ENCODE measurements around the gene KDSR. TPM values are rescaled to one million over a fixed set of nuclear protein-coding genes. Genes with fewer than 3 reads are reported as not detected.

The KDSR gene
- total RNA-seq, 1 donor from 2014 or later: 87.7 TPM

- no peak overlapping the region for H3K4me3 Mint-ChIP-seq (ENCODE audit: unreplicated experiment)
- H3K9me3 Mint-ChIP-seq (ENCODE audit: unreplicated experiment): no peaks in the 10 kb centered on the region
- H3K27ac Mint-ChIP-seq (ENCODE audit: unreplicated experiment): no peak overlapping the region
- H3K36me3 Mint-ChIP-seq (ENCODE audit: unreplicated experiment): peaks cover 43% of the 10 kb centered on the region
- TF ChIP-seq, protein P1, sequence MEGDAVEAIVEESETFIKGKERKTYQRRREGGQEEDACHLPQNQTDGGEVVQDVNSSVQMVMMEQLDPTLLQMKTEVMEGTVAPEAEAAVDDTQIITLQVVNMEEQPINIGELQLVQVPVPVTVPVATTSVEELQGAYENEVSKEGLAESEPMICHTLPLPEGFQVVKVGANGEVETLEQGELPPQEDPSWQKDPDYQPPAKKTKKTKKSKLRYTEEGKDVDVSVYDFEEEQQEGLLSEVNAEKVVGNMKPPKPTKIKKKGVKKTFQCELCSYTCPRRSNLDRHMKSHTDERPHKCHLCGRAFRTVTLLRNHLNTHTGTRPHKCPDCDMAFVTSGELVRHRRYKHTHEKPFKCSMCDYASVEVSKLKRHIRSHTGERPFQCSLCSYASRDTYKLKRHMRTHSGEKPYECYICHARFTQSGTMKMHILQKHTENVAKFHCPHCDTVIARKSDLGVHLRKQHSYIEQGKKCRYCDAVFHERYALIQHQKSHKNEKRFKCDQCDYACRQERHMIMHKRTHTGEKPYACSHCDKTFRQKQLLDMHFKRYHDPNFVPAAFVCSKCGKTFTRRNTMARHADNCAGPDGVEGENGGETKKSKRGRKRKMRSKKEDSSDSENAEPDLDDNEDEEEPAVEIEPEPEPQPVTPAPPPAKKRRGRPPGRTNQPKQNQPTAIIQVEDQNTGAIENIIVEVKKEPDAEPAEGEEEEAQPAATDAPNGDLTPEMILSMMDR (IDR thresholded peaks at IDR 0.05): no peak
- no peaks in the 10 kb centered on the region for H3K27me3 Mint-ChIP-seq (ENCODE audit: unreplicated experiment)
- H3K4me1 Mint-ChIP-seq (ENCODE audit: unreplicated experiment): peaks cover 3% of the 10 kb centered on the region
- DNase-seq (ENCODE audit: extremely low spot score, unreplicated experiment): no peak
Measured at GRCh38 chr18:63407734-63408133, 40.7 kb upstream of the KDSR start.

DNA sequence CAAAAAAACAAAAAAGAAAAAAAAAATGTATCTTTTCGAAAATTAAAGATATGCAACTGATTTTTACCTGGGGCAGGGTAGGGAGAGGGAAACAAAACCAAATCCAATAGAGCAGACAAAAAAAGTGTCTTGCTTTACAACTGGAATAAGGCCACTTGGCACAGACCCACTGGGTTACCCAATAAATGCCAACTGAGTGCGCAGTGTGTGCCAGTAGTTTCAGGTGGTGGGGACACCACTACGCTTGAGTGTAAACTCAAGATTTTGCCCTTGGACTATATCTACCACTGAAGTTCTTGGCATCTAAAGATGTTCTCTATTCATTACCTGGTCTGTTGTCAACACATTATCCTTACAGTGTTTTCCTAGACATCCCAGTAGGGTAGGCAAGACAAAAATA lies 39.0 kb upstream of the KDSR start:
- no peaks in the 10 kb centered on the region for H3K27me3 Mint-ChIP-seq (ENCODE audit: unreplicated experiment)
- no peaks in the 10 kb centered on the region for H3K9me3 Mint-ChIP-seq (ENCODE audit: unreplicated experiment)
- TF ChIP-seq, protein P1 (IDR thresholded peaks at IDR 0.05): no peak
- H3K27ac Mint-ChIP-seq (ENCODE audit: unreplicated experiment): no peak overlapping the region
- peaks cover 45% of the 10 kb centered on the region for H3K36me3 Mint-ChIP-seq (ENCODE audit: unreplicated experiment)
- H3K4me3 Mint-ChIP-seq (ENCODE audit: unreplicated experiment): no peak overlapping the region
- H3K4me1 Mint-ChIP-seq (ENCODE audit: unreplicated experiment): peaks cover 3% of the 10 kb centered on the region
- no peak for DNase-seq (ENCODE audit: extremely low spot score, unreplicated experiment)

GRCh38 chr18:63402246-63403162 lies 35.5 kb upstream of the KDSR start:
- Mint-ChIP-seq H3K36me3 (ENCODE audit: unreplicated experiment) (peaks cover 51% of the 10 kb centered on the region), H3K9me3 (ENCODE audit: unreplicated experiment) (no peaks in the 10 kb centered on the region), H3K27ac (ENCODE audit: unreplicated experiment) (no peak overlapping the region), H3K4me1 (ENCODE audit: unreplicated experiment) (peaks cover 3% of the 10 kb centered on the region), H3K27me3 (ENCODE audit: unreplicated experiment) (no peaks in the 10 kb centered on the region), H3K4me3 (ENCODE audit: unreplicated experiment) (no peak overlapping the region)
- DNase-seq (ENCODE audit: extremely low spot score, unreplicated experiment): no peak
- TF ChIP-seq, protein P1 (IDR thresholded peaks at IDR 0.05): no peak

GRCh38 chr18:63399300-63399699 lies 32.3 kb upstream of the KDSR start:
- H3K27me3 Mint-ChIP-seq (ENCODE audit: unreplicated experiment): no peaks in the 10 kb centered on the region

GRCh38 chr18:63397349-63397748 lies 30.3 kb upstream of the KDSR start:
- H3K4me1 Mint-ChIP-seq (ENCODE audit: unreplicated experiment): no peaks in the 10 kb centered on the region
- no peak for DNase-seq (ENCODE audit: extremely low spot score, unreplicated experiment)
- H3K36me3 Mint-ChIP-seq (ENCODE audit: unreplicated experiment): peaks cover 42% of the 10 kb centered on the region
- H3K4me3 Mint-ChIP-seq (ENCODE audit: unreplicated experiment): no peak overlapping the region
- no peaks in the 10 kb centered on the region for H3K9me3 Mint-ChIP-seq (ENCODE audit: unreplicated experiment)
- no peaks in the 10 kb centered on the region for H3K27me3 Mint-ChIP-seq (ENCODE audit: unreplicated experiment)
- TF ChIP-seq, protein P1 (IDR thresholded peaks at IDR 0.05): no peak
- no peak overlapping the region for H3K27ac Mint-ChIP-seq (ENCODE audit: unreplicated experiment)

More at GRCh38 chr18:63399300-63399699, 32.3 kb upstream of the KDSR start:
- TF ChIP-seq, protein P1 (IDR thresholded peaks at IDR 0.05): no peak
- Mint-ChIP-seq H3K9me3 (ENCODE audit: unreplicated experiment) (no peaks in the 10 kb centered on the region), H3K4me3 (ENCODE audit: unreplicated experiment) (no peak overlapping the region), H3K27ac (ENCODE audit: unreplicated experiment) (no peak overlapping the region), H3K36me3 (ENCODE audit: unreplicated experiment) (peaks cover 44% of the 10 kb centered on the region), H3K4me1 (ENCODE audit: unreplicated experiment) (peaks cover 3% of the 10 kb centered on the region)
- DNase-seq (ENCODE audit: extremely low spot score, unreplicated experiment): no peak
